Tibial artery (tissue), 4 donors: Measurements from ENCODE around the gene NIP7.
A peak's percentile ranks its signal among the peaks of the same experiment; 100 is the strongest.

Source experiments
- DNase-seq, 2 donors: peaks; one replicate each; pipeline ENCODE4 v3.0.0-alpha.2; 2019
- H3K27ac ChIP-seq, 2 donors: fragments of 200-600 bp; sonication (generic) in 1 of 2; 1 replicate in 1 of 2; 2 replicates in 1 of 2; pipeline ENCODE4 v1.5.1; 2018 to 2019; ENCODE audit warnings: mild to moderate bottlenecking in 1 of 2
- H3K27me3 ChIP-seq, 2 donors: fragments of 200-600 bp; sonication (generic) in 1 of 2; one replicate each; pipeline versions ENCODE4 v1.5.1 to v1.6.0; 2016 to 2019
- H3K36me3 ChIP-seq, 3 donors: fragments of 200-600 bp; sonication (generic) in 2 of 3; one replicate each; pipeline ENCODE4 v1.5.1; 2016 to 2019; ENCODE audit warnings: mild to moderate bottlenecking in 2 of 3
- H3K4me1 ChIP-seq, 4 donors: fragments of 200-600 bp; sonication (generic) in 2 of 4; 1 replicate in 3 of 4; 2 replicates in 1 of 4; pipeline ENCODE4 v1.5.1; 2016 to 2019
- H3K4me3 ChIP-seq, 2 donors: fragments of 200-600 bp; sonication (generic) in 1 of 2; 1 replicate in 1 of 2; 2 replicates in 1 of 2; pipeline ENCODE4 v1.5.1; 2018 to 2019; ENCODE audit warnings: mild to moderate bottlenecking in 2 of 2
- H3K9me3 ChIP-seq, 3 donors: fragments of 200-600 bp; sonication (generic) in 1 of 3; one replicate each; pipeline ENCODE4 v1.5.1; 2016 to 2019
- intact Hi-C: fragments of 100-400 bp; cut with DNase I; formaldehyde crosslinking; loops from one replicate; pipeline ENCODE4 v1.15.0; 2023; ENCODE audit warnings: low total_unique reads
- TF ChIP-seq, protein P1 (sequence below), 2 experiments: fragments of 200-600 bp in 1 of 2; fragments of 450-650 bp in 1 of 2; IDR thresholded peaks; one replicate each; pipeline ENCODE4 v1.5.1; 2017 to 2019; ENCODE audit warnings: antibody characterized with exemption in 2 of 2, mild to moderate bottlenecking in 1 of 2, moderate library complexity in 1 of 2

Gene NIP7

GRCh38 chr16:69382421-69382820, 42.8 kb downstream of the NIP7 start:
- no peak for DNase-seq
- no peak overlapping the region for H3K27ac ChIP-seq
- no peak overlapping the region for H3K4me3 ChIP-seq
- H3K4me1 ChIP-seq = peaks cover 0 to 21% (median 13%) of the 10 kb centered on the region in 4 donors
- no peaks in the 10 kb centered on the region for H3K27me3 ChIP-seq
- intact Hi-C loops = no loop called here
- TF ChIP-seq, protein P1, sequence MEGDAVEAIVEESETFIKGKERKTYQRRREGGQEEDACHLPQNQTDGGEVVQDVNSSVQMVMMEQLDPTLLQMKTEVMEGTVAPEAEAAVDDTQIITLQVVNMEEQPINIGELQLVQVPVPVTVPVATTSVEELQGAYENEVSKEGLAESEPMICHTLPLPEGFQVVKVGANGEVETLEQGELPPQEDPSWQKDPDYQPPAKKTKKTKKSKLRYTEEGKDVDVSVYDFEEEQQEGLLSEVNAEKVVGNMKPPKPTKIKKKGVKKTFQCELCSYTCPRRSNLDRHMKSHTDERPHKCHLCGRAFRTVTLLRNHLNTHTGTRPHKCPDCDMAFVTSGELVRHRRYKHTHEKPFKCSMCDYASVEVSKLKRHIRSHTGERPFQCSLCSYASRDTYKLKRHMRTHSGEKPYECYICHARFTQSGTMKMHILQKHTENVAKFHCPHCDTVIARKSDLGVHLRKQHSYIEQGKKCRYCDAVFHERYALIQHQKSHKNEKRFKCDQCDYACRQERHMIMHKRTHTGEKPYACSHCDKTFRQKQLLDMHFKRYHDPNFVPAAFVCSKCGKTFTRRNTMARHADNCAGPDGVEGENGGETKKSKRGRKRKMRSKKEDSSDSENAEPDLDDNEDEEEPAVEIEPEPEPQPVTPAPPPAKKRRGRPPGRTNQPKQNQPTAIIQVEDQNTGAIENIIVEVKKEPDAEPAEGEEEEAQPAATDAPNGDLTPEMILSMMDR (IDR thresholded peaks at IDR 0.05) = no peak
- H3K36me3 ChIP-seq = peaks cover 27 to 64% (median 42%) of the 10 kb centered on the region in 3 donors
- no peaks in the 10 kb centered on the region for H3K9me3 ChIP-seq

DNA sequence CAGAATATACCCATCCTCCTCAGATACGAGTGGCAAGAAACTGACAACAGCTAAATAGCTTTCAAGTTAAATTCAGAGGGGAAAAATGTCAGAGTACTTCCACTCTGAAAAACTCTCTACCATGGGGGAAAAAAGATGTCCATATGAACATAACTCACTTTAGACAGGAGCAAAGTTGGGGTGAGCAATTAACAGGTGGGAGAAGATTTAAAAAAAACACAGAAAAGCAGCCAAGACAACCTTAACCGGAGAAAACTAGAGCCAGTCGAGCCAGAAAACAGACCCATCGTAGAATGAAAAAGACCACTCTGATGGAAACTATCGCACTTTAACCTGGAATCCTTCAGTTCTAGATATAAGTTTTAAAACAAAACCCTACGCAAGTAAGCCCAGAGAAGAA, 45.4 kb downstream of the NIP7 start:
- Histone ChIP-seq H3K9me3 (no peaks in the 10 kb centered on the region), H3K4me3 (peak overlapping the region; percentile 62 to 78), H3K36me3 (peaks cover 14 to 39% (median 23%) of the 10 kb centered on the region in 3 donors), H3K4me1 (peaks cover 0 to 21% (median 13%) of the 10 kb centered on the region in 4 donors), H3K27me3 (no peaks in the 10 kb centered on the region), H3K27ac (peak overlapping the region; percentile 84 to 92)
- intact Hi-C loops = loop anchor here (5.0 kb wide), 1 partner anchor 53 kb away; the partner anchor contains the start of gene PDF
- no peak for DNase-seq
- TF ChIP-seq, protein P1 (IDR thresholded peaks at IDR 0.05) = no peak

DNA sequence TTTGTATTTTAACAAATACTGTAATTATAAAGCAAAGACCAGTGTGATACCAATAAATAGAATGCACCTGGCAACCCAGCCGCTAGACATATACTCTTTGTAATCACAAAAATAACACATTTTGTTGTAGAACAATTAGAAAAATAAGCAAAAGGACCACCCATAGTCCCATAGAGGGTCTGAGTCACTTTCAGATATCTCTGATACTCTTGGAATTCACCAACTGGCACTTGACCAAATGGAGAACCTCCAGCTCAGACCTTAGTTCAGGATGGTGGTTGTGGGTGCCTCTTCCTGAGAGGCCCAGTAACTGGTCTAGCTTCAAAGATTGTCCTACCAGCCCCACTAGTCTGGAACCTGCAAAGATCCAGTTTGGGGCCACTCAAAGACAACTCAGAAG, 47.0 kb downstream of the NIP7 start:
- Histone ChIP-seq H3K4me1 (peaks cover 0 to 21% (median 13%) of the 10 kb centered on the region in 4 donors), H3K27ac (no peak overlapping the region), H3K9me3 (no peaks in the 10 kb centered on the region), H3K27me3 (no peaks in the 10 kb centered on the region), H3K36me3 (peaks cover 10 to 23% (median 16%) of the 10 kb centered on the region in 3 donors), H3K4me3 (peak overlapping the region in 1 of 2 donors; percentile 62)
- TF ChIP-seq, protein P1 (IDR thresholded peaks at IDR 0.05) = no peak
- intact Hi-C loops = loop anchor here (5.0 kb wide), 1 partner anchor 54 kb away; the partner anchor contains the start of gene PDF
- DNase-seq = no peak
